ENCODE data around the gene LRBA. TPM values are rescaled to one million over a fixed set of nuclear protein-coding genes. Genes with fewer than 3 reads are reported as not detected.
A peak's percentile ranks its signal among the peaks of the same experiment; 100 is the strongest.

LRBA gene
- total and polyA plus RNA-seq, 2 of the 4 experiments (the other 2 are of a cell fraction), result 10.2 to 51.6 TPM

DNA sequence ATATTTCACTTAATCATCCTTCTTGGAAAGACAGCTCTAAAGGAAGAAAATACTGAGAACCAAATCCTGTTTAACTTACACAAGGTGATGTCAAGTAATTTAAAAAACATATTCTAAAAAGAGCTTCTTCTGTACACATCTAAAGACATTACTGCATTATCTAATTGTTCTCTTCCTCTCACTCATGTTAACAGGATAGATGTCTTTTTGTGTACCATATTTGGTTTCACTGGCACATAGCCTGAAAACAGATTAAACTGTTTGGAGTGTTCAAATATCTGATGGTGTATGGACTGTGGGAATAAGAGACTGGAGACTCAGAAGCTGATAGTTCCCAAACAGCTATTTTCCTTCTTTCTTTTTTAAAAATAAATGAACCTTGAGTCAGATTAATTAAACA lies 646.4 kb downstream of the LRBA start:
- TF ChIP-seq, protein P1, sequence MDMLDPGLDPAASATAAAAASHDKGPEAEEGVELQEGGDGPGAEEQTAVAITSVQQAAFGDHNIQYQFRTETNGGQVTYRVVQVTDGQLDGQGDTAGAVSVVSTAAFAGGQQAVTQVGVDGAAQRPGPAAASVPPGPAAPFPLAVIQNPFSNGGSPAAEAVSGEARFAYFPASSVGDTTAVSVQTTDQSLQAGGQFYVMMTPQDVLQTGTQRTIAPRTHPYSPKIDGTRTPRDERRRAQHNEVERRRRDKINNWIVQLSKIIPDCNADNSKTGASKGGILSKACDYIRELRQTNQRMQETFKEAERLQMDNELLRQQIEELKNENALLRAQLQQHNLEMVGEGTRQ (IDR thresholded peaks at IDR 0.05; ENCODE audit: low read depth, low read length), result no peak
- TF ChIP-seq NFE2L2 (IDR thresholded peaks at IDR 0.05; ENCODE audit: low read depth, low read length), result no peak
- TF ChIP-seq POLR2A (IDR thresholded peaks at IDR 0.05; ENCODE audit: low read depth, low read length), result no peak
- no peak for TF ChIP-seq CEBPB (IDR thresholded peaks at IDR 0.05; ENCODE audit: low read depth, low read length)
- TF ChIP-seq SMC3 (IDR thresholded peaks at IDR 0.05; ENCODE audit: low read depth, low read length), result no peak
- no peak for TF ChIP-seq RCOR1 (IDR thresholded peaks at IDR 0.05; ENCODE audit: insufficient replicate concordance, low read length)
- no peak for TF ChIP-seq MAFK (IDR thresholded peaks at IDR 0.05; ENCODE audit: low read depth, low read length)
- no peak for TF ChIP-seq RFX5 (IDR thresholded peaks at IDR 0.05; ENCODE audit: low read depth, low read length)
- TF ChIP-seq, protein P2, sequence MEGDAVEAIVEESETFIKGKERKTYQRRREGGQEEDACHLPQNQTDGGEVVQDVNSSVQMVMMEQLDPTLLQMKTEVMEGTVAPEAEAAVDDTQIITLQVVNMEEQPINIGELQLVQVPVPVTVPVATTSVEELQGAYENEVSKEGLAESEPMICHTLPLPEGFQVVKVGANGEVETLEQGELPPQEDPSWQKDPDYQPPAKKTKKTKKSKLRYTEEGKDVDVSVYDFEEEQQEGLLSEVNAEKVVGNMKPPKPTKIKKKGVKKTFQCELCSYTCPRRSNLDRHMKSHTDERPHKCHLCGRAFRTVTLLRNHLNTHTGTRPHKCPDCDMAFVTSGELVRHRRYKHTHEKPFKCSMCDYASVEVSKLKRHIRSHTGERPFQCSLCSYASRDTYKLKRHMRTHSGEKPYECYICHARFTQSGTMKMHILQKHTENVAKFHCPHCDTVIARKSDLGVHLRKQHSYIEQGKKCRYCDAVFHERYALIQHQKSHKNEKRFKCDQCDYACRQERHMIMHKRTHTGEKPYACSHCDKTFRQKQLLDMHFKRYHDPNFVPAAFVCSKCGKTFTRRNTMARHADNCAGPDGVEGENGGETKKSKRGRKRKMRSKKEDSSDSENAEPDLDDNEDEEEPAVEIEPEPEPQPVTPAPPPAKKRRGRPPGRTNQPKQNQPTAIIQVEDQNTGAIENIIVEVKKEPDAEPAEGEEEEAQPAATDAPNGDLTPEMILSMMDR (conservative IDR thresholded peaks at IDR 0.05; ENCODE audit: low read depth, low read length), result no peak
- no peak for TF ChIP-seq FOS (IDR thresholded peaks at IDR 0.05; ENCODE audit: low read depth, low read length)
- TF ChIP-seq MAZ (IDR thresholded peaks at IDR 0.05; ENCODE audit: borderline replicate concordance, low read depth, low read length), result no peak
- DNase-seq, result peak; percentile 35
- Histone ChIP-seq H3K4me3 (ENCODE audit: insufficient read depth, low read depth, low read length) (no peak overlapping the region), H4K20me1 (ENCODE audit: insufficient read depth, low read length) (no peaks in the 10 kb centered on the region), H3K79me1 (ENCODE audit: low read depth in 1 of 2, low read length in 2 of 2) (no peaks in the 10 kb centered on the region), H3K23ac (ENCODE audit: low read depth, low read length) (no peak overlapping the region), H3K27me3 (ENCODE audit: control insufficient read depth, insufficient read depth, low read length) (no peaks in the 10 kb centered on the region), H3K36me3 (ENCODE audit: control insufficient read depth, insufficient read depth, low read length) (no peaks in the 10 kb centered on the region), H3K9ac (ENCODE audit: low read depth, low read length) (no peak overlapping the region), H2BK5ac (ENCODE audit: low read depth, low read length, poor library complexity, severe bottlenecking) (no peak overlapping the region), H2AK9ac (replicated peaks; ENCODE audit: low read depth, low read length, poor library complexity) (no peak overlapping the region), H2AK5ac (ENCODE audit: low read depth, low read length) (no peak overlapping the region), H3K9me3 (ENCODE audit: control insufficient read depth, insufficient read depth, low read length) (no peaks in the 10 kb centered on the region), H2BK15ac (ENCODE audit: low read depth, low read length) (no peak overlapping the region), H3K56ac (ENCODE audit: extremely low read depth, insufficient read depth, low read length) (no peak overlapping the region), H3K4ac (ENCODE audit: low read depth, low read length) (no peak overlapping the region), H2AFZ (replicated peaks; ENCODE audit: low read length, poor library complexity) (no peak overlapping the region), H4K8ac (ENCODE audit: low read depth in 2 of 2, low read length in 2 of 2) (no peak overlapping the region; a peak in 1 of 4 replicates), H4K91ac (ENCODE audit: insufficient read depth, low read depth, low read length) (no peak overlapping the region), H3K18ac (ENCODE audit: low read depth, low read length) (no peak overlapping the region), H2BK20ac (ENCODE audit: low read depth, low read length) (no peak overlapping the region), H3K27ac (ENCODE audit: insufficient read depth, low read length) (no peak overlapping the region), H2BK120ac (ENCODE audit: low read depth, low read length) (no peak overlapping the region), H3K14ac (replicated peaks; ENCODE audit: low read depth, low read length) (no peak overlapping the region), H3K4me1 (ENCODE audit: control insufficient read depth, insufficient read depth, low read length) (no peaks in the 10 kb centered on the region), H3K4me2 (ENCODE audit: low read depth, low read length) (no peak overlapping the region; the same call in 1 of the 2 replicates), H3K9me1 (ENCODE audit: insufficient read depth, low read length) (no peaks in the 10 kb centered on the region; the same call in 1 of the 2 replicates), H4K5ac (ENCODE audit: low read depth, low read length) (no peak overlapping the region)
- no TSS peak for BruUV-seq (replicated peaks)
- dilution Hi-C loops (cut with HindIII; ENCODE audit: low sequenced_read_pairs, unreplicated experiment) (no loop called here), intact Hi-C loops (cut with micrococcal nuclease) (no loop called here), in situ Hi-C loops (cut with MboI; ENCODE audit: low sequenced_read_pairs) (no loop called here)
- ChIA-PET CTCF (interaction anchor here (0.6 to 1.3 kb wide), 2 partner anchors 13 to 498 kb away, joined by 3 read pairs; no protein-coding TSS in a partner anchor), POLR2A (ENCODE audit: unreplicated experiment) (no interaction called here)
- ATAC-seq (ENCODE audit: low read depth), result peak; percentile 64
